C4-2B (cell line): ENCODE results near the gene COL10A1.

Experiments used
- CTCF ChIP-seq: fragments of 450-650 bp; conservative IDR thresholded peaks from 2 replicates; pipeline ENCODE4 v1.5.1; 2017; ENCODE audit warnings: mild to moderate bottlenecking
- ZFX ChIP-seq: fragments of 450-650 bp; IDR thresholded peaks from 2 replicates; pipeline ENCODE4 v1.6.1; 2017

DNA sequence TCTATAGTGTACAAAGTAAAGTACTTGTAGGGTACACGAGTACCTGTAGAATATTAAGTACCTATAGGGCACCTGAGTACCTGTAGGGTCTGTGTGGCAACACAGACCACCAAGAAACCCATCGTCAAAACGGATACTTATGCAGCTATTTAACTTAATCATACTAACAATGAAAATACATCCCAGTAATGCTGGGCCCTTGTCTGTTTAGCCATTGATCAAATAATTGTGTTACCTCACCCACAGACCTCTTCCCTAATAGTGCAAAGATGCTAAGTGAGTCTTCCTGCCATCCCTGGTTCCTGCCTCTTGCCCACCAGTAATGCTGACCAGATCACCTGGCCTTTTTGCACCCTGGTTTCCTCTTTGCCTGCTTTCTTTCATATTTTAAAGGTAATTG, 7.5 kb upstream of the COL10A1 start:
- TF ChIP-seq CTCF (no peak), ZFX (no peak)
